KMS-11 (cell line): ENCODE results near the gene PPM1N.

ENCODE experiments used
- H2AFZ ChIP-seq: fragments of 200-600 bp; sonication (generic); 2 replicates; pipeline ENCODE4 v1.6.1; 2016; ENCODE audit warnings: antibody characterized with exemption, mixed run types, low read depth
- H3K27ac ChIP-seq: fragments of 200-600 bp; sonication (generic); 2 replicates; pipeline ENCODE4 v1.6.1; 2016; ENCODE audit warnings: mild to moderate bottlenecking, mixed run types
- H3K27me3 ChIP-seq: fragments of 200-600 bp; sonication (generic); 2 replicates; pipeline ENCODE4 v1.6.1; 2017; ENCODE audit warnings: mild to moderate bottlenecking, low read depth, mixed run types, moderate library complexity; ENCODE audit not compliant: insufficient read depth
- H3K36me3 ChIP-seq: fragments of 200-600 bp; sonication (generic); 2 replicates; pipeline ENCODE4 v1.6.1; 2017; ENCODE audit warnings: mild to moderate bottlenecking, mixed run types; ENCODE audit not compliant: insufficient read depth
- H3K4me1 ChIP-seq: fragments of 200-600 bp; sonication (generic); 2 replicates; pipeline ENCODE4 v1.6.1; 2016; ENCODE audit warnings: mild to moderate bottlenecking, low read depth, mixed run types; ENCODE audit not compliant: poor library complexity, severe bottlenecking
- H3K4me2 ChIP-seq: fragments of 200-600 bp; sonication (generic); 2 replicates; pipeline ENCODE4 v1.7.0; 2016; ENCODE audit warnings: mild to moderate bottlenecking, mixed run types
- H3K4me3 ChIP-seq: fragments of 200-600 bp; sonication (generic); IDR thresholded peaks from 2 replicates; pipeline ENCODE4 v1.6.1; 2017; ENCODE audit warnings: low read depth, low read length, mixed read lengths; ENCODE audit not compliant: insufficient read depth
- H3K79me2 ChIP-seq: fragments of 200-600 bp; sonication (generic); 2 replicates; pipeline ENCODE4 v1.6.1; 2016; ENCODE audit warnings: low read depth, mixed run types; ENCODE audit not compliant: insufficient read depth
- H3K9ac ChIP-seq: fragments of 200-600 bp; sonication (generic); 2 replicates; pipeline ENCODE4 v1.6.1; 2016; ENCODE audit warnings: mild to moderate bottlenecking, mixed run types
- H4K20me1 ChIP-seq: fragments of 200-600 bp; sonication (generic); 2 replicates; pipeline ENCODE4 v1.6.1; 2016; ENCODE audit warnings: mild to moderate bottlenecking, mixed run types; ENCODE audit not compliant: insufficient read depth
- TF ChIP-seq, protein P1 (sequence below): fragments of 200-600 bp; sonication (generic); conservative IDR thresholded peaks from 2 replicates; pipeline ENCODE4 v1.6.1; 2017; ENCODE audit warnings: low read depth, mild to moderate bottlenecking, antibody characterized with exemption, low read length, moderate library complexity, mixed read lengths

The PPM1N gene

DNA sequence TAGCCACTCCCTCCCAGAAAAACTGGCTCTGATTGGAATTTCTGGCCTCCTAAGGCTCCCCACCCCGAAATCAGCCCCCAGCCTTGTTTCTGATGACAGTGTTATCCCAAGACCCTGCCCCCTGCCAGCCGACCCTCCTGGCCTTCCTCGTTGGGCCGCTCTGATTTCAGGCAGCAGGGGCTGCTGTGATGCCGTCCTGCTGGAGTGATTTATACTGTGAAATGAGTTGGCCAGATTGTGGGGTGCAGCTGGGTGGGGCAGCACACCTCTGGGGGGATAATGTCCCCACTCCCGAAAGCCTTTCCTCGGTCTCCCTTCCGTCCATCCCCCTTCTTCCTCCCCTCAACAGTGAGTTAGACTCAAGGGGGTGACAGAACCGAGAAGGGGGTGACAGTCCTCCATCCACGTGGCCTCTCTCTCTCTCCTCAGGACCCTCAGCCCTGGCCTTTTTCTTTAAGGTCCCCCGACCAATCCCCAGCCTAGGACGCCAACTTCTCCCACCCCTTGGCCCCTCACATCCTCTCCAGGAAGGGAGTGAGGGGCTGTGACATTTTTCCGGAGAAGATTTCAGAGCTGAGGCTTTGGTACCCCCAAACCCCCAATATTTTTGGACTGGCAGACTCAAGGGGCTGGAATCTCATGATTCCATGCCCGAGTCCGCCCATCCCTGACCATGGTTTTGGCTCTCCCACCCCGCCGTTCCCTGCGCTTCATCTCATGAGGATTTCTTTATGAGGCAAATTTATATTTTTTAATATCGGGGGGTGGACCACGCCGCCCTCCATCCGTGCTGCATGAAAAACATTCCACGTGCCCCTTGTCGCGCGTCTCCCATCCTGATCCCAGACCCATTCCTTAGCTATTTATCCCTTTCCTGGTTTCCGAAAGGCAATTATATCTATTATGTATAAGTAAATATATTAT, 24.3 kb upstream of the PPM1N start:
- H3K79me2 ChIP-seq = no peaks in the 10 kb centered on the region
- no peak overlapping the region for H3K4me3 ChIP-seq
- H3K27me3 ChIP-seq = peaks cover 30% of the 10 kb centered on the region; the same call in 1 of the 2 replicates
- no peak overlapping the region for H3K27ac ChIP-seq
- H4K20me1 ChIP-seq = no peaks in the 10 kb centered on the region
- H3K4me2 ChIP-seq = no peak overlapping the region
- no peak overlapping the region for H2AFZ ChIP-seq
- H3K9ac ChIP-seq = no peak overlapping the region
- no peaks in the 10 kb centered on the region for H3K36me3 ChIP-seq
- TF ChIP-seq, protein P1, sequence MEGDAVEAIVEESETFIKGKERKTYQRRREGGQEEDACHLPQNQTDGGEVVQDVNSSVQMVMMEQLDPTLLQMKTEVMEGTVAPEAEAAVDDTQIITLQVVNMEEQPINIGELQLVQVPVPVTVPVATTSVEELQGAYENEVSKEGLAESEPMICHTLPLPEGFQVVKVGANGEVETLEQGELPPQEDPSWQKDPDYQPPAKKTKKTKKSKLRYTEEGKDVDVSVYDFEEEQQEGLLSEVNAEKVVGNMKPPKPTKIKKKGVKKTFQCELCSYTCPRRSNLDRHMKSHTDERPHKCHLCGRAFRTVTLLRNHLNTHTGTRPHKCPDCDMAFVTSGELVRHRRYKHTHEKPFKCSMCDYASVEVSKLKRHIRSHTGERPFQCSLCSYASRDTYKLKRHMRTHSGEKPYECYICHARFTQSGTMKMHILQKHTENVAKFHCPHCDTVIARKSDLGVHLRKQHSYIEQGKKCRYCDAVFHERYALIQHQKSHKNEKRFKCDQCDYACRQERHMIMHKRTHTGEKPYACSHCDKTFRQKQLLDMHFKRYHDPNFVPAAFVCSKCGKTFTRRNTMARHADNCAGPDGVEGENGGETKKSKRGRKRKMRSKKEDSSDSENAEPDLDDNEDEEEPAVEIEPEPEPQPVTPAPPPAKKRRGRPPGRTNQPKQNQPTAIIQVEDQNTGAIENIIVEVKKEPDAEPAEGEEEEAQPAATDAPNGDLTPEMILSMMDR = no peak
- peaks cover 25% of the 10 kb centered on the region for H3K4me1 ChIP-seq

DNA sequence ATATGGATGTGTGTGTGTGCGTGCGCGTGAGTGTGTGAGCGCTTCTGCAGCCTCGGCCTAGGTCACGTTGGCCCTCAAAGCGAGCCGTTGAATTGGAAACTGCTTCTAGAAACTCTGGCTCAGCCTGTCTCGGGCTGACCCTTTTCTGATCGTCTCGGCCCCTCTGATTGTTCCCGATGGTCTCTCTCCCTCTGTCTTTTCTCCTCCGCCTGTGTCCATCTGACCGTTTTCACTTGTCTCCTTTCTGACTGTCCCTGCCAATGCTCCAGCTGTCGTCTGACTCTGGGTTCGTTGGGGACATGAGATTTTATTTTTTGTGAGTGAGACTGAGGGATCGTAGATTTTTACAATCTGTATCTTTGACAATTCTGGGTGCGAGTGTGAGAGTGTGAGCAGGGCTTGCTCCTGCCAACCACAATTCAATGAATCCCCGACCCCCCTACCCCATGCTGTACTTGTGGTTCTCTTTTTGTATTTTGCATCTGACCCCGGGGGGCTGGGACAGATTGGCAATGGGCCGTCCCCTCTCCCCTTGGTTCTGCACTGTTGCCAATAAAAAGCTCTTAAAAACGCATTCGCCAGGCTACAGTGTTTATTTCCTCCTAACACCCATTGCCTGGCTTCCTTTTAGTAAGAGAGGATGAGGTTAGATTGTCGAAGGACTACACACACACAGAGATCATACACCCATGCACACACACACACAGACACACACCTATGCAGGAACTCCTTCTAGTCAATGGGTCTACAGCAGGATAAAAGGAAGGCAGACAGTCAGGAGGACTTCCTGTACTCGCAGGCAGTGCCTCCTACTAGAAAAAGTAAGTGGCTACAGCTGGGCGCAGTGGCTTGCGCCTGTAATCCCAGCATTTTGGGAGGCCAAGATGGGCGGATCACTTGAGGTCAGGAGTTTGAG, 23.4 kb upstream of the PPM1N start:
- no peak overlapping the region for H3K27ac ChIP-seq
- H3K36me3 ChIP-seq = no peaks in the 10 kb centered on the region
- H2AFZ ChIP-seq = no peak overlapping the region
- TF ChIP-seq, protein P1 = no peak; the same call in 1 of the 2 replicates
- H3K4me1 ChIP-seq = peaks cover 32% of the 10 kb centered on the region
- H3K27me3 ChIP-seq = peaks cover 30% of the 10 kb centered on the region; the same call in 1 of the 2 replicates
- H4K20me1 ChIP-seq = no peaks in the 10 kb centered on the region
- no peak overlapping the region for H3K4me3 ChIP-seq
- H3K4me2 ChIP-seq = no peak overlapping the region
- no peak overlapping the region for H3K9ac ChIP-seq
- H3K79me2 ChIP-seq = no peaks in the 10 kb centered on the region

DNA sequence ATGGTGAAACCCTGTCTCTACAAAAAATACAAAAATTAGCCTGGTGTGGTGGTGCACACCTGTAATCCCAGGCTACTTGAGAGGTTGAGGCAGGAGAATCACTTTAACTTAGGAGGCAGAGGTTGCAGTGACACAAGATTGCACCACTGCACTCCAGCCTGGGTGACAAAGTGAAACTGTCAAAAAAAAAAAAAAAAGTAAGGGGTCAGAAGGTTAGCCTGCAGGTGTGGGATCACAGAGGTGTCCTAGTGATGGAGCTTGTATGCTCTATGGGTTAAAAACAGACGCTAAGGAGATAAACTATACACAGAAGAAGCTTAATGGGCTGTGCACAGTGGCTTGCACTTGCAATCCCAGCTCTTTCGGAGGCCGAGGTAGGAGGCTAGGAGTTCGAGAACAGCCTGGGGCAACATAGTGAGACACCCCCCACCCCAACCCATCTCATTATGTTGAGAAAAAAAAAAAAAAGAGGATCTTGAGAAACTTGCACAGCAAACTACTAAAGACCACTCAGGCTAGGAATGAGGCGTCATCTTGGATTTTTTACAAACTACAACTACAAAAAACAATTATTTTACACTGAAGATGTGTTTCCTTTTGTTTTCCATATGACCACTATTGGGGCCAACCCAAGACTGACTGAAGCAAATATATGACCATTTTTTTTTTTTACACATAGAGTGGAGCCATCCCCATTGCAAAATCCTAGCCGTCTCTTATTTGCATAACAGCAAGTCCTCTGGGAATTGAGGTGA, 22.5 kb upstream of the PPM1N start:
- peaks cover 30% of the 10 kb centered on the region; the same call in 1 of the 2 replicates for H3K27me3 ChIP-seq
- peaks cover 27% of the 10 kb centered on the region for H3K4me1 ChIP-seq
- no peak overlapping the region for H3K9ac ChIP-seq
- no peaks in the 10 kb centered on the region for H3K36me3 ChIP-seq
- H3K27ac ChIP-seq = no peak overlapping the region
- no peaks in the 10 kb centered on the region for H4K20me1 ChIP-seq
- H3K79me2 ChIP-seq = no peaks in the 10 kb centered on the region
- H3K4me3 ChIP-seq = no peak overlapping the region
- TF ChIP-seq, protein P1 = no peak; the same call in 1 of the 2 replicates
- no peak overlapping the region for H2AFZ ChIP-seq
- H3K4me2 ChIP-seq = no peak overlapping the region

DNA sequence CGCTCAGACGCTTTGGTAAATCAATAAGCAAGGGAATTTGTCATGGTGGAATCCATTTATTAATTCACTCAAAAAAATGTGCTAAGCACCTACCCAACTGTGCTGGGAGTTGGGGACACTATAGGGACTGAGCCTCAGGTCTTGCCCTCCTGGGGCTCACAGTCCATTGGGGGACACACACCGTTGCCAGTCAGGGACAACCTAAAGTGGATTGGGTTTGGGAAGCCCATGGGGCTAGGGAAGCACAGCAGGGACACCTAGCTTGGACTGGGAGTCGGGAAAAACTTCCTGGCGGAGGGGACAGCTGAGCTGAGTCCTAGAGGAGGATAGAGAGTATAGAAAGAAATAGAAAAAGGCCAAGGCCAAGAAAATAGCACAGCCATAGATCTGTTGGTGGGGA, 21.9 kb upstream of the PPM1N start:
- Histone ChIP-seq H3K36me3 (no peaks in the 10 kb centered on the region), H3K4me2 (no peak overlapping the region), H3K27ac (no peak overlapping the region), H3K79me2 (no peaks in the 10 kb centered on the region), H3K4me1 (peaks cover 27% of the 10 kb centered on the region), H4K20me1 (no peaks in the 10 kb centered on the region), H3K9ac (no peak overlapping the region), H2AFZ (no peak overlapping the region), H3K4me3 (no peak overlapping the region), H3K27me3 (peaks cover 30% of the 10 kb centered on the region; the same call in 1 of the 2 replicates)
- TF ChIP-seq, protein P1 = no peak
